Endothelial cell of umbilical vein (primary cell): ENCODE measurements around the gene CNIH2. TPM values are rescaled to one million over a fixed set of nuclear protein-coding genes. Genes with fewer than 3 reads are reported as not detected.

Experiments used
- BruUV-seq: library from RNA; stranded (reverse); fragments of 400-500 nt; replicated peaks from 2 replicates; lab custom pipeline; 2021; lab: Mats Ljungman, UMichigan
- CTCF ChIA-PET: fragments of 300-600, 350-600 bp; sonication (Branson Sonifier 250); formaldehyde crosslinking; loops from one replicate; lab custom pipeline; 2021; ENCODE audit warnings: antibody characterized with exemption, inconsistent platforms; lab: Charles Lee
- POLR2A ChIA-PET: fragments of 300-600, 350-600 bp; sonication (Branson Sonifier 250); formaldehyde crosslinking; loops from one replicate; lab custom pipeline; 2021; ENCODE audit warnings: antibody characterized with exemption, inconsistent platforms; lab: Charles Lee
- DNase-seq: peaks from one replicate; pipeline ENCODE4 v3.0.0-alpha.2; 2011; ENCODE audit warnings: low read depth, low spot score
- FAIRE-seq: peaks from 2 replicates; lab custom pipeline; 2011; peaks lifted over from hg19 to GRCh38; lab: Jason Lieb, UNC
- H2AFZ ChIP-seq: 2 replicates; pipeline ENCODE4 v1.6.0; 2012; ENCODE audit warnings: low read depth, low read length, control low read depth, inconsistent platforms
- H3K27ac ChIP-seq: 2 replicates; pipeline ENCODE4 v1.5.1; 2011; ENCODE audit warnings: low read depth, mild to moderate bottlenecking, control low read depth, low read length, moderate library complexity; ENCODE audit not compliant: insufficient read depth
- H3K27me3 ChIP-seq, 2 experiments: 2 replicates each; pipeline versions ENCODE4 v1.6.0 to v1.6.1; 2011; ENCODE audit warnings: low read length in 2 of 2, mixed read lengths in 1 of 2; ENCODE audit not compliant: control insufficient read depth in 2 of 2, insufficient read depth in 2 of 2
- H3K36me3 ChIP-seq, 2 experiments: 2 replicates in 1 of 2; 3 replicates in 1 of 2; pipeline ENCODE4 v1.5.1; 2011; ENCODE audit warnings: low read length in 2 of 2, mild to moderate bottlenecking in 1 of 2, moderate library complexity in 1 of 2; ENCODE audit not compliant: control insufficient read depth in 2 of 2, insufficient read depth in 2 of 2; ENCODE audit errors: extremely low read depth in 1 of 2
- H3K4me1 ChIP-seq: 3 replicates; pipeline ENCODE4 v1.5.1; 2011; ENCODE audit warnings: mild to moderate bottlenecking, low read length; ENCODE audit not compliant: control insufficient read depth, insufficient read depth; ENCODE audit errors: extremely low read depth
- H3K4me2 ChIP-seq: 2 replicates; pipeline ENCODE4 v1.6.1; 2011; ENCODE audit warnings: low read length, control low read depth, mixed read lengths; ENCODE audit not compliant: insufficient read depth
- H3K4me3 ChIP-seq, 3 experiments: fragments of 200-600 bp in 1 of 3; sonication (generic), shearing (Covaris generic) in 1 of 3; replicated peaks in 1 of 3; 2 replicates each; pipeline ENCODE4 v1.5.1; 2011 to 2016; ENCODE audit warnings: control low read depth in 3 of 3, low read length in 3 of 3, mild to moderate bottlenecking in 2 of 3, inconsistent platforms in 1 of 3, low read depth in 1 of 3, moderate library complexity in 1 of 3; ENCODE audit not compliant: insufficient read depth in 1 of 3
- H3K79me2 ChIP-seq: 2 replicates; pipeline ENCODE4 v1.6.0; 2012; ENCODE audit warnings: low read length, inconsistent platforms; ENCODE audit not compliant: control insufficient read depth, insufficient read depth
- H3K9ac ChIP-seq: replicated peaks from 2 replicates; pipeline ENCODE3; 2011; ENCODE audit warnings: low read length, control low read depth; ENCODE audit not compliant: insufficient read depth; ENCODE audit errors: extremely low read depth
- H3K9me1 ChIP-seq: replicated peaks from 3 replicates; pipeline ENCODE4 v1.6.0; 2011; ENCODE audit warnings: mild to moderate bottlenecking, low read length; ENCODE audit not compliant: control insufficient read depth, insufficient read depth; ENCODE audit errors: extremely low read depth
- H3K9me3 ChIP-seq: replicated peaks from 2 replicates; pipeline ENCODE4 v1.5.1; 2012; ENCODE audit warnings: low read length, inconsistent platforms; ENCODE audit not compliant: control insufficient read depth, insufficient read depth
- H4K20me1 ChIP-seq: replicated peaks from 2 replicates; pipeline ENCODE3; 2011; ENCODE audit warnings: mild to moderate bottlenecking, low read length; ENCODE audit not compliant: control insufficient read depth, insufficient read depth; ENCODE audit errors: extremely low read depth
- CTCF ChIP-seq, 2 donors: IDR thresholded peaks; 1 replicate in 1 of 2; 2 replicates in 1 of 2; pipeline ENCODE4 v1.5.1; 2011; ENCODE audit warnings: low read length in 2 of 2, mild to moderate bottlenecking in 2 of 2, moderate library complexity in 2 of 2, control low read depth in 1 of 2, inconsistent platforms in 1 of 2, low read depth in 1 of 2; ENCODE audit not compliant: insufficient read depth in 1 of 2; ENCODE audit errors: extremely low read depth in 1 of 2
- EZH2 ChIP-seq: IDR thresholded peaks from 2 replicates; pipeline ENCODE4 v1.6.1; 2012; ENCODE audit warnings: borderline replicate concordance, low read depth, mild to moderate bottlenecking, moderate library complexity, low read length, inconsistent platforms; ENCODE audit not compliant: severe bottlenecking
- FOS ChIP-seq: IDR thresholded peaks from 2 replicates; pipeline ENCODE4 v1.6.1; 2011; ENCODE audit warnings: mild to moderate bottlenecking, low read length, moderate library complexity, borderline replicate concordance; ENCODE audit not compliant: insufficient read depth
- GATA2 ChIP-seq: IDR thresholded peaks from 2 replicates; pipeline ENCODE4 v1.7.0; 2011; ENCODE audit warnings: low read depth, mild to moderate bottlenecking, moderate library complexity, mixed read lengths, low read length; ENCODE audit not compliant: insufficient read length, insufficient read depth
- JUN ChIP-seq: IDR thresholded peaks from 2 replicates; pipeline ENCODE4 v1.6.1; 2011; ENCODE audit warnings: borderline replicate concordance, low read depth; ENCODE audit not compliant: insufficient read length, insufficient read depth
- MAX ChIP-seq: IDR thresholded peaks from 2 replicates; pipeline ENCODE4 v1.6.1; 2011; ENCODE audit not compliant: insufficient read depth, insufficient read length
- POLR2A ChIP-seq: IDR thresholded peaks from 2 replicates; pipeline ENCODE4 v1.6.1; 2012; ENCODE audit warnings: low read depth, mild to moderate bottlenecking, control low read depth, low read length
- POLR2AphosphoS5 ChIP-seq: IDR thresholded peaks from 2 replicates; pipeline ENCODE4 v1.6.1; 2012; ENCODE audit warnings: low read depth, mild to moderate bottlenecking, control low read depth, low read length, moderate library complexity; ENCODE audit not compliant: insufficient read depth
- dilution Hi-C: fragments of 300-500 bp; cut with MboI; formaldehyde crosslinking; loops from one replicate; pipeline ENCODE4 v1.15.0; 2019; ENCODE audit warnings: low sequenced_read_pairs; ENCODE audit not compliant: extremely low pct_ligation_motif_present
- intact Hi-C: fragments of 100-400 bp; cut with micrococcal nuclease; formaldehyde crosslinking; loops from one replicate; pipeline ENCODE4 v1.10.0; 2022
- polyA plus RNA-seq, 4 experiments: library from polyadenylated mRNA; depleted of rRNA in 3 of 4; stranded (reverse) in 3 of 4; unstranded in 1 of 4; fragments of >200 nt; gene quantifications; 2 replicates each; pipeline versions ENCODE4 v1.2.1 to v1.2.3, GENCODE V29; 2011 to 2012; ENCODE audit warnings: missing spikeins in 1 of 4
- total RNA-seq: library from RNA; stranded (reverse); gene quantifications from 2 replicates; pipeline ENCODE4 v1.2.3, GENCODE V29; 2021

CNIH2 gene
- total and polyA plus RNA-seq, 2 donors (not counting 3 experiments of a cell fraction or from before 2014, with no cell fraction given), result 0.46 to 1.2 TPM

GRCh38 chr11:66309475-66309874 lies 31.5 kb downstream of the CNIH2 start:
- no peak overlapping the region for H3K4me2 ChIP-seq
- no peak overlapping the region for H3K27ac ChIP-seq
- H3K36me3 ChIP-seq, result no peaks in the 10 kb centered on the region
- H3K4me3 ChIP-seq, result no peak overlapping the region
- no peaks in the 10 kb centered on the region for H4K20me1 ChIP-seq
- H2AFZ ChIP-seq, result no peak overlapping the region
- no peaks in the 10 kb centered on the region for H3K79me2 ChIP-seq
- no peak overlapping the region for H3K9ac ChIP-seq
- intact Hi-C loops, result no loop called here
- CTCF ChIA-PET, result interaction anchor here (1.0 to 9.5 kb wide), 4 partner anchors 12 to 77 kb away, joined by 4 to 225 read pairs (median 4); partner anchors contain the start of gene RIN1
- POLR2A ChIA-PET, result no interaction called here
- DNase-seq, result no peak
- H3K9me3 ChIP-seq, result no peaks in the 10 kb centered on the region
- H3K27me3 ChIP-seq, result peaks cover 0 to 5% of the 10 kb centered on the region in 2 experiments
- no peaks in the 10 kb centered on the region for H3K9me1 ChIP-seq
- dilution Hi-C loops, result no loop called here
- no peak for TF ChIP-seq CTCF (IDR thresholded peaks at IDR 0.05; ENCODE audit: extremely low read depth in 1 of 2, insufficient read depth in 1 of 2, low read depth in 1 of 2, low read length in 2 of 2)
- no peak for TF ChIP-seq MAX
- TF ChIP-seq FOS, result no peak
- no peak for TF ChIP-seq EZH2
- TF ChIP-seq POLR2A, result no peak
- no peak for TF ChIP-seq GATA2
- no peak for TF ChIP-seq POLR2AphosphoS5
- TF ChIP-seq JUN, result no peak
- BruUV-seq, result no TSS peak
- H3K4me1 ChIP-seq, result peaks cover 4% of the 10 kb centered on the region
- no peak for FAIRE-seq
